Measurements from ENCODE around the gene F8. TPM values are rescaled to one million over a fixed set of nuclear protein-coding genes. Genes with fewer than 3 reads are reported as not detected.

The F8 gene
- total and polyA plus RNA-seq, 7 donors, result 13.5 to 31.7 (median 17.6) TPM

- no peak for TF ChIP-seq CTCF (IDR thresholded peaks at IDR 0.05)
- ATAC-seq (no peak), DNase-seq (no peak)
- Histone ChIP-seq H3K27ac (no peak overlapping the region), H3K4me3 (no peak overlapping the region), H3K27me3 (ENCODE audit: insufficient read depth in 3 of 3, low read length in 2 of 3) (no peaks in the 10 kb centered on the region), H3K9me3 (no peaks in the 10 kb centered on the region), H3K4me1 (no peaks in the 10 kb centered on the region), H3K36me3 (ENCODE audit: insufficient read depth in 1 of 2, low read depth in 1 of 2) (peaks cover 0 to 20% of the 10 kb centered on the region in 2 donors)
- intact Hi-C loops (cut with DNase I), result no loop called here
- 44 to 63% (median 56%) methylated on average over 4 of the region's 4 CpGs for WGBS, 3 donors
Observed at GRCh38 chrX:155061760-155062159, 39.2 kb upstream of the F8 start.

DNA sequence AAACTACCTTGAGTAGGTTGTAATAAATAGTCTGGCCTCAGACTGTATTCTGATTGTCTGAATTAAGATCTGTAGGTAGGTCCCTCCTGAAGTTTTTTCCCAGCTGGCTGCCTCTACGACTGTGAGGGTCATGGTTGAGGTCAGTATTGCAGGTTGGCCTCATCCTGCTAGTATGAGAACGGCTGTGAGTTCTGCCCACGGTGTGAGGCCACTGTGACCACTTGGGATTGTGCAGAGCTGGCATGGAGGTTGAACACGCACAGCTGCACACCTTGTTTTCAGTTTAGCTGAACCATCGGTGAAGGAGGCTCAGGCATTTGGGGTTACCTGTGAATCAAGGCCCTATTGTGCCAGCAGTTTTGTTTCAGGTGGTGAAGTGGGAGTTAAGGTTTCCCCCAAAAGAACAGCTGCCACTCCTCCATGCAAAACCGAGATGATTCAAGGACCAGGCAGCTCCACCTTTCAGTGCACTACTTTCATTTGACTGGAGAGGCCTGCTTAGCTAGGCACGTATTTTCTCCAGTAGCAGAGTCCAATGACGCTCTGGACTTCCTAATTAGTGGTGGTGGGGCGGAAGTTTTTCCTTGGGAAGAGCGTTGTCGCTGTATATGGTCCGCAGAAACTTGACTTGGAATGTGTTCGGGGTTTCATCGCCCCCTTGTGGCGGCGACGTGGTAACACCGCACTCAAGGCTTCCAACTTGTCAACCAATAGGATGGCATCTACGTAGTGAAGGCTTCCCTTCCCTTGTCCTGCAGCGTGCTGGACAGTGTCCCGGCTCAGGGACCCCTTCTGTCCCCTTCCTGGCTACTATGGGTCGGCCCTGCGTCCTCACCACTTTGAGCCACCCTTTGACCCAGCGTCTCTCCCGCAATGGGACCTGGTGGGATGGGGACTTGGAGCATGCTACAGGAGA is 34.6 kb upstream of the F8 start:
- Histone ChIP-seq H3K9me3 (no peaks in the 10 kb centered on the region), H3K36me3 (ENCODE audit: insufficient read depth in 1 of 2, low read depth in 1 of 2) (peaks cover 0 to 41% of the 10 kb centered on the region in 2 donors), H3K4me1 (no peaks in the 10 kb centered on the region), H3K4me3 (no peak overlapping the region), H3K27me3 (ENCODE audit: insufficient read depth in 3 of 3, low read length in 2 of 3) (no peaks in the 10 kb centered on the region), H3K27ac (peak overlapping the region; percentile 61)
- TF ChIP-seq CTCF (IDR thresholded peaks at IDR 0.05), result peak; percentile 77
- peak; percentile 88 to 94 (median 90) for ATAC-seq
- intact Hi-C loops (cut with DNase I), result loop anchor here (2.0 to 10.0 kb wide), 2 partner anchors 72 to 76 kb away; no protein-coding TSS in a partner anchor
- DNase-seq, result peak; percentile 48 to 77
- WGBS, 3 donors, result 11 to 23% (median 19%) methylated on average over 19 to 25 of the region's 25 CpGs

DNA sequence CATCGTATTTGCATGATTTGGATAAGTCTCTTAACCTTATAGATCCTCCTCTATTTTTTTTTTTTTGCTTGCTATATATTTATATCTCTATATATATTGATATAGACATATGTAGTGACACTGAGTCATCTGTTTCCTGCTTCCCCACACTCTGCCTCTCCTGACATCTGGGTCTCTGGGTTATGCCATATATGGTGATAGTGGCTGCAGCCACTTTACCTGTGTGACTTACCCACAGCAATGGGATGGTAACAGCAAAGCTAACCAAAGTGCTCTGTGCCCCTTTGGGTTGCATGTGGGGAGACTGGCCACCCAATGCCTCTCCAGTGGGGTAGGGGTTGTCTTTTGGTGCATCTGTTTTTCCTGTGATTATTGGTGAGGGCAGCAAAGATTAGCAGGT is 33.9 kb upstream of the F8 start:
- DNase-seq (no peak), ATAC-seq (peak in 1 of 4 donors; percentile 18)
- H3K27me3 ChIP-seq (ENCODE audit: insufficient read depth in 3 of 3, low read length in 2 of 3), result no peaks in the 10 kb centered on the region
- 77 to 100% (median 92%) methylated on average over 1 of the region's 1 CpG for WGBS, 3 donors
- intact Hi-C loops (cut with DNase I), result loop anchor here (2.0 to 10.0 kb wide), 2 partner anchors 72 to 76 kb away; no protein-coding TSS in a partner anchor
- H3K4me3 ChIP-seq, result no peak overlapping the region
- peaks cover 0 to 44% of the 10 kb centered on the region in 2 donors for H3K36me3 ChIP-seq (ENCODE audit: insufficient read depth in 1 of 2, low read depth in 1 of 2)
- no peak for TF ChIP-seq CTCF (IDR thresholded peaks at IDR 0.05)
- H3K27ac ChIP-seq, result peak overlapping the region; percentile 61
- no peaks in the 10 kb centered on the region for H3K4me1 ChIP-seq
- H3K9me3 ChIP-seq, result no peaks in the 10 kb centered on the region

- intact Hi-C loops (cut with DNase I), result loop anchor here in 1 of 2 donors (10.0 kb wide), 1 partner anchor 71 kb away; no protein-coding TSS in a partner anchor
Observed at GRCh38 chrX:155055494-155055893, 33.0 kb upstream of the F8 start.

More at GRCh38 chrX:155055494-155055893, 33.0 kb upstream of the F8 start:
- no peak for TF ChIP-seq CTCF (IDR thresholded peaks at IDR 0.05)
- 79 to 95% (median 81%) methylated on average over 3 of the region's 3 CpGs for WGBS, 3 donors
- Histone ChIP-seq H3K27me3 (ENCODE audit: insufficient read depth in 3 of 3, low read length in 2 of 3) (no peaks in the 10 kb centered on the region), H3K4me3 (no peak overlapping the region), H3K36me3 (ENCODE audit: insufficient read depth in 1 of 2, low read depth in 1 of 2) (peaks cover 0 to 37% of the 10 kb centered on the region in 2 donors), H3K27ac (no peak overlapping the region), H3K9me3 (no peaks in the 10 kb centered on the region), H3K4me1 (no peaks in the 10 kb centered on the region)
- no peak for ATAC-seq
- no peak for DNase-seq

All from psoas muscle (tissue), 8 donors.